ENCODE measurements around the gene F2. TPM values are rescaled to one million over a fixed set of nuclear protein-coding genes. Genes with fewer than 3 reads are reported as not detected.

F2 gene
- total RNA-seq, 2 experiments from 2014 or later: not detected

GRCh38 chr11:46694607-46695006 lies 24.4 kb upstream of the F2 start:
- peaks cover 54% of the 10 kb centered on the region for H3K4me1 ChIP-seq (ENCODE audit: insufficient read depth, low read length)
- no peaks in the 10 kb centered on the region for H3K9me3 ChIP-seq (ENCODE audit: control insufficient read depth in 1 of 2, insufficient read depth in 1 of 2, low read length in 2 of 2)
- no peaks in the 10 kb centered on the region for H3K27me3 ChIP-seq (ENCODE audit: control insufficient read depth in 1 of 2, insufficient read depth in 2 of 2, low read length in 2 of 2)
- H3K27me3 Mint-ChIP-seq: no peaks in the 10 kb centered on the region
- CTCF ChIA-PET: no interaction called here
- peaks cover 66% of the 10 kb centered on the region for H3K36me3 Mint-ChIP-seq (ENCODE audit: low read depth)
- DNase-seq (no peak), ATAC-seq (ENCODE audit: poor library complexity) (no peak)
- no peak overlapping the region for H3K27ac Mint-ChIP-seq
- POLR2A ChIA-PET: interaction anchor here (0.9 to 10.9 kb wide), 2 partner anchors 11 to 22 kb away, joined by 3 to 146 read pairs; no protein-coding TSS in a partner anchor
- H3K9me3 Mint-ChIP-seq: no peaks in the 10 kb centered on the region
- H3K27ac ChIP-seq (ENCODE audit: low read depth in 1 of 2, low read length in 2 of 2): no peak overlapping the region
- TF ChIP-seq, protein P1, sequence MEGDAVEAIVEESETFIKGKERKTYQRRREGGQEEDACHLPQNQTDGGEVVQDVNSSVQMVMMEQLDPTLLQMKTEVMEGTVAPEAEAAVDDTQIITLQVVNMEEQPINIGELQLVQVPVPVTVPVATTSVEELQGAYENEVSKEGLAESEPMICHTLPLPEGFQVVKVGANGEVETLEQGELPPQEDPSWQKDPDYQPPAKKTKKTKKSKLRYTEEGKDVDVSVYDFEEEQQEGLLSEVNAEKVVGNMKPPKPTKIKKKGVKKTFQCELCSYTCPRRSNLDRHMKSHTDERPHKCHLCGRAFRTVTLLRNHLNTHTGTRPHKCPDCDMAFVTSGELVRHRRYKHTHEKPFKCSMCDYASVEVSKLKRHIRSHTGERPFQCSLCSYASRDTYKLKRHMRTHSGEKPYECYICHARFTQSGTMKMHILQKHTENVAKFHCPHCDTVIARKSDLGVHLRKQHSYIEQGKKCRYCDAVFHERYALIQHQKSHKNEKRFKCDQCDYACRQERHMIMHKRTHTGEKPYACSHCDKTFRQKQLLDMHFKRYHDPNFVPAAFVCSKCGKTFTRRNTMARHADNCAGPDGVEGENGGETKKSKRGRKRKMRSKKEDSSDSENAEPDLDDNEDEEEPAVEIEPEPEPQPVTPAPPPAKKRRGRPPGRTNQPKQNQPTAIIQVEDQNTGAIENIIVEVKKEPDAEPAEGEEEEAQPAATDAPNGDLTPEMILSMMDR (IDR thresholded peaks at IDR 0.05): no peak
- H3K36me3 ChIP-seq (ENCODE audit: insufficient read depth, low read length): peaks cover 61% of the 10 kb centered on the region
- no peak overlapping the region for H3K4me3 ChIP-seq (ENCODE audit: low read length)
- H3K4me3 Mint-ChIP-seq: no peak overlapping the region
- intact Hi-C loops (cut with DNase I, micrococcal nuclease): loop anchor here in 1 of 2 experiments (10.0 kb wide), 1 partner anchor 580 kb away; no protein-coding TSS in a partner anchor
- H3K4me1 Mint-ChIP-seq (ENCODE audit: low read depth): peaks cover 27% of the 10 kb centered on the region

GRCh38 chr11:46695345-46696211 lies 23.4 kb upstream of the F2 start:
- ChIA-PET POLR2A (interaction anchor here (10.9 kb wide), 1 partner anchor 23 kb away, joined by 146 read pairs; no protein-coding TSS in a partner anchor), CTCF (no interaction called here)
- Mint-ChIP-seq H3K9me3 (no peaks in the 10 kb centered on the region), H3K36me3 (ENCODE audit: low read depth) (peaks cover 69% of the 10 kb centered on the region), H3K27me3 (no peaks in the 10 kb centered on the region), H3K4me1 (ENCODE audit: low read depth) (peaks cover 34% of the 10 kb centered on the region), H3K4me3 (no peak overlapping the region), H3K27ac (no peak overlapping the region)
- intact Hi-C loops (cut with DNase I, micrococcal nuclease): loop anchor here in 1 of 2 experiments (10.0 kb wide), 1 partner anchor 581 kb away; no protein-coding TSS in a partner anchor
- Histone ChIP-seq H3K4me3 (ENCODE audit: low read length) (no peak overlapping the region), H3K27me3 (ENCODE audit: control insufficient read depth in 1 of 2, insufficient read depth in 2 of 2, low read length in 2 of 2) (no peaks in the 10 kb centered on the region), H3K27ac (ENCODE audit: low read depth in 1 of 2, low read length in 2 of 2) (no peak overlapping the region), H3K36me3 (ENCODE audit: insufficient read depth, low read length) (peaks cover 54% of the 10 kb centered on the region), H3K4me1 (ENCODE audit: insufficient read depth, low read length) (peaks cover 56% of the 10 kb centered on the region), H3K9me3 (ENCODE audit: control insufficient read depth in 1 of 2, insufficient read depth in 1 of 2, low read length in 2 of 2) (no peaks in the 10 kb centered on the region)
- TF ChIP-seq, protein P1 (IDR thresholded peaks at IDR 0.05): no peak
- DNase-seq (peak in 1 of 14 experiments; percentile 10), ATAC-seq (ENCODE audit: poor library complexity) (no peak)

DNA sequence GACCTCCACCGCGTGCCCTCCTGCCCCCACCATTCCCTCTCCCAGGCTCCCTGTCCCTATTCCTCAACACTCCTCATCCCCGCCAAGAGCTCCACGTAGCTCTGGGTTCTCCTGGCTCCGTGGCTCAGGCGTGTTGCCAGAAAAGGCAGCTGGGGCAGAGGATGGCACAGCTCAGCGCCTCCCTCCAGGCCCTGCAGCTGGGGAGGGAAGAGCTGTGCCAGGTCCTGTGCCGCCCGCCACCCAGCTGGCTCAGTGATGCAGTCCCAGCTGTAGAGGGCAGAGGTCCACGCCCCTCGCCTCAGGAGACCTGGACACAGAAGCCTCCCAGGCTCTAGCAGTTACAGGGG lies 22.8 kb upstream of the F2 start:
- intact Hi-C loops (cut with DNase I, micrococcal nuclease): loop anchor here in 1 of 2 experiments (10.0 kb wide), 1 partner anchor 581 kb away; no protein-coding TSS in a partner anchor
- DNase-seq (peak in 1 of 14 experiments; percentile 9), ATAC-seq (ENCODE audit: poor library complexity) (no peak)
- no peaks in the 10 kb centered on the region for H3K27me3 ChIP-seq (ENCODE audit: control insufficient read depth in 1 of 2, insufficient read depth in 2 of 2, low read length in 2 of 2)
- POLR2A ChIA-PET: interaction anchor here (10.9 kb wide), 1 partner anchor 23 kb away, joined by 146 read pairs; no protein-coding TSS in a partner anchor
- no peak overlapping the region for H3K27ac Mint-ChIP-seq
- H3K27me3 Mint-ChIP-seq: no peaks in the 10 kb centered on the region
- no peak overlapping the region for H3K4me3 ChIP-seq (ENCODE audit: low read length)
- H3K27ac ChIP-seq (ENCODE audit: low read depth in 1 of 2, low read length in 2 of 2): no peak overlapping the region
- peaks cover 69% of the 10 kb centered on the region for H3K36me3 Mint-ChIP-seq (ENCODE audit: low read depth)
- H3K36me3 ChIP-seq (ENCODE audit: insufficient read depth, low read length): peaks cover 48% of the 10 kb centered on the region
- peaks cover 59% of the 10 kb centered on the region for H3K4me1 ChIP-seq (ENCODE audit: insufficient read depth, low read length)
- CTCF ChIA-PET: no interaction called here
- H3K9me3 Mint-ChIP-seq: no peaks in the 10 kb centered on the region
- peaks cover 37% of the 10 kb centered on the region for H3K4me1 Mint-ChIP-seq (ENCODE audit: low read depth)
- TF ChIP-seq, protein P1 (IDR thresholded peaks at IDR 0.05): no peak
- no peaks in the 10 kb centered on the region for H3K9me3 ChIP-seq (ENCODE audit: control insufficient read depth in 1 of 2, insufficient read depth in 1 of 2, low read length in 2 of 2)
- H3K4me3 Mint-ChIP-seq: peak overlapping the region; percentile 20
